Measurements from ENCODE around the gene RBP3. TPM values are rescaled to one million over a fixed set of nuclear protein-coding genes. Genes with fewer than 3 reads are reported as not detected.

Gene RBP3
- total RNA-seq, 1 experiment from 2014 or later: not detected

DNA sequence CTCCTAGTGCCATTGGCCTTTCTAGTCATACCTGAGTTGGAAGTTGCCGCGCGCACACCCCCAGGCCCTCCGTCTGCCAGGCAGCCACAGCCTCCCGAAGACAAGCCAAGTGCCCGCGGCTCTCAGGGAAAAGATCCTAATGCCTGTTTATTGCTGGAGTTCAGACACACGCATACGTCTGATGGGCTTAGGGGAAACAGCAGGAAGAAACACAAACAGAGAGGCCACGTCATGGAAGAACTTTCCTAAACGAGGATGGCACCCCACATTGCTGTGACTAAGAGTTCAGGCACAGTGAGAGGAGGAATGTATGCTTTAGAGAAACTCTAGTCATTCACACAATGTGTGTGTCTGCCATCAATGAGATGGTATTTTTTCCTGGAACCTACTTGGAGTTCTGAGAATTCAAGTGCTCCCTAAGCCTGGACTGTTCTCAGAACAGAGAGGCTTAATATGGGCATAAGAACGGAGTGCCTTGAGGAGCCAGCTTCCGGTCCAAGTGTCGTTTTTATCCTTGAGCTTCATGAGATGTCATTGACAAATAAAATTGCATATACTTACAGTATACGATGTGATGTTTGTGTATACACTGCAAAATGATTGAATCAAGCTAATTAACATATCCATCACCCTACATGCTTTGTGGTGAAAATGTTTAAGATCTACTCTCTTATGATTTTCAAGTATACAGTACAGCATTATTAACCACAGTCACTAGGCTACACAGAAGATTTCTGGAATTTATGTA lies 11.6 kb upstream of the RBP3 start:
- Histone ChIP-seq H2BK12ac (ENCODE audit: insufficient read length, low read depth, low read length) (no peak overlapping the region), H4K5ac (ENCODE audit: insufficient read length, low read depth, low read length) (no peak overlapping the region), H2AFZ (ENCODE audit: low read length) (no peak overlapping the region), H3K9ac (ENCODE audit: extremely low read depth, insufficient read length, low read length) (no peak overlapping the region), H4K8ac (replicated peaks; ENCODE audit: insufficient read length, low read depth, low read length) (no peak overlapping the region), H2AK5ac (ENCODE audit: insufficient read length, low read length) (no peak overlapping the region), H3K4me1 (ENCODE audit: insufficient read depth, low read length) (no peaks in the 10 kb centered on the region), H3K56ac (ENCODE audit: insufficient read length, low read depth, low read length) (no peak overlapping the region), H4K91ac (ENCODE audit: insufficient read length, low read depth, low read length) (no peak overlapping the region), H3K4ac (ENCODE audit: low read depth, low read length) (no peak overlapping the region), H3K27me3 (ENCODE audit: insufficient read depth, low read length) (no peaks in the 10 kb centered on the region), H2BK120ac (ENCODE audit: low read depth, low read length, poor library complexity, severe bottlenecking) (no peak overlapping the region), H3K27ac (ENCODE audit: insufficient read length, low read depth, low read length) (no peak overlapping the region), H3K14ac (ENCODE audit: insufficient read depth, low read length) (no peak overlapping the region), H3K9me3 (ENCODE audit: control insufficient read depth, low read depth, low read length) (no peaks in the 10 kb centered on the region), H4K20me1 (ENCODE audit: control insufficient read depth, insufficient read depth, insufficient read length) (no peaks in the 10 kb centered on the region), H3K4me2 (ENCODE audit: insufficient read depth, insufficient read length, low read length) (no peak overlapping the region), H3K18ac (ENCODE audit: insufficient read length, low read depth, low read length) (no peak overlapping the region), H3K79me2 (ENCODE audit: insufficient read depth, low read length) (no peaks in the 10 kb centered on the region), H2BK5ac (ENCODE audit: insufficient read length, low read length) (no peak overlapping the region), H3K23me2 (ENCODE audit: insufficient read length, low read depth, low read length, poor library complexity, severe bottlenecking) (no peaks in the 10 kb centered on the region), H3T11ph (ENCODE audit: low read length) (no peak overlapping the region), H2BK15ac (ENCODE audit: low read depth, low read length) (no peak overlapping the region), H3K79me1 (ENCODE audit: insufficient read depth, low read depth, low read length, poor library complexity, severe bottlenecking) (no peaks in the 10 kb centered on the region), H2BK20ac (ENCODE audit: low read depth, low read length, poor library complexity, severe bottlenecking) (no peak overlapping the region), H3K23ac (ENCODE audit: insufficient read length, low read depth, low read length) (no peak overlapping the region)
- H3K9me3 Mint-ChIP-seq: no peaks in the 10 kb centered on the region
- no peak overlapping the region; a peak in 1 of 7 replicates for H3K27ac Mint-ChIP-seq
- DNase-seq: no peak
- no peaks in the 10 kb centered on the region for H3K36me3 Mint-ChIP-seq (ENCODE audit: insufficient read depth in 1 of 3, low read depth in 3 of 3)
- WGBS (ENCODE audit: extremely low coverage, insufficient read length, low lambda C conversion rate): no CpG with 5 or more reads among the region's 15 CpGs
- TF ChIP-seq, protein P1, sequence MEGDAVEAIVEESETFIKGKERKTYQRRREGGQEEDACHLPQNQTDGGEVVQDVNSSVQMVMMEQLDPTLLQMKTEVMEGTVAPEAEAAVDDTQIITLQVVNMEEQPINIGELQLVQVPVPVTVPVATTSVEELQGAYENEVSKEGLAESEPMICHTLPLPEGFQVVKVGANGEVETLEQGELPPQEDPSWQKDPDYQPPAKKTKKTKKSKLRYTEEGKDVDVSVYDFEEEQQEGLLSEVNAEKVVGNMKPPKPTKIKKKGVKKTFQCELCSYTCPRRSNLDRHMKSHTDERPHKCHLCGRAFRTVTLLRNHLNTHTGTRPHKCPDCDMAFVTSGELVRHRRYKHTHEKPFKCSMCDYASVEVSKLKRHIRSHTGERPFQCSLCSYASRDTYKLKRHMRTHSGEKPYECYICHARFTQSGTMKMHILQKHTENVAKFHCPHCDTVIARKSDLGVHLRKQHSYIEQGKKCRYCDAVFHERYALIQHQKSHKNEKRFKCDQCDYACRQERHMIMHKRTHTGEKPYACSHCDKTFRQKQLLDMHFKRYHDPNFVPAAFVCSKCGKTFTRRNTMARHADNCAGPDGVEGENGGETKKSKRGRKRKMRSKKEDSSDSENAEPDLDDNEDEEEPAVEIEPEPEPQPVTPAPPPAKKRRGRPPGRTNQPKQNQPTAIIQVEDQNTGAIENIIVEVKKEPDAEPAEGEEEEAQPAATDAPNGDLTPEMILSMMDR (conservative IDR thresholded peaks at IDR 0.05): no peak
- no peaks in the 10 kb centered on the region for H3K27me3 Mint-ChIP-seq (ENCODE audit: low read depth)
- H3K4me1 Mint-ChIP-seq: peaks cover 3 to 5% of the 10 kb centered on the region in 2 experiments; a peak in 3 of 4 replicates
- no peak overlapping the region for H3K4me3 Mint-ChIP-seq
